B cell (primary cell): ENCODE data around the gene MAP2K5. TPM values are rescaled to one million over a fixed set of nuclear protein-coding genes. Genes with fewer than 3 reads are reported as not detected.

ENCODE experiments used
- ATAC-seq: fragments of 200-7000 bp; cut with Tn5 transposase; one replicate; pipeline ENCODE4 v1.10.0; 2021; ENCODE audit warnings: low read depth, mild to moderate bottlenecking, moderate number of reproducible peaks, moderate library complexity
- CTCF ChIA-PET: fragments of 350-600 bp; sonication (Branson Sonifier 250); formaldehyde crosslinking; loops from one replicate; lab custom pipeline; 2021; ENCODE audit warnings: antibody characterized with exemption, inconsistent platforms; lab: Charles Lee
- POLR2A ChIA-PET: fragments of 350-600 bp; sonication (Branson Sonifier 250); formaldehyde crosslinking; loops from one replicate; lab custom pipeline; 2021; ENCODE audit warnings: antibody characterized with exemption; lab: Charles Lee
- DNase-seq: peaks from one replicate; pipeline ENCODE4 v3.0.0; 2013
- H2AFZ ChIP-seq: 2 replicates; pipeline ENCODE4 v1.6.1; 2012; ENCODE audit warnings: mild to moderate bottlenecking, low read depth, low read length; ENCODE audit not compliant: insufficient read depth, poor library complexity, severe bottlenecking
- H3K27ac ChIP-seq, 2 donors: 1 replicate in 1 of 2; 2 replicates in 1 of 2; pipeline ENCODE4 v1.5.1; 2012 to 2013; ENCODE audit warnings: low read length in 2 of 2, mild to moderate bottlenecking in 2 of 2, moderate library complexity in 1 of 2
- H3K27me3 ChIP-seq, 4 experiments: fragments of 200-600 bp in 1 of 4; sonication (generic) in 1 of 4; replicated peaks in 1 of 4; 1 replicate in 2 of 4; 2 replicates in 2 of 4; pipeline versions ENCODE4 v1.6.1 to v1.7.0; 2013 to 2016; ENCODE audit warnings: low read length in 3 of 4, mild to moderate bottlenecking in 2 of 4, mixed read lengths in 1 of 4, moderate library complexity in 1 of 4; ENCODE audit not compliant: insufficient read depth in 4 of 4, control insufficient read depth in 3 of 4; ENCODE audit errors: control extremely low read depth in 1 of 4
- H3K36me3 ChIP-seq, 2 experiments: replicated peaks in 1 of 2; 1 replicate in 1 of 2; 2 replicates in 1 of 2; pipeline versions ENCODE4 v1.6.1 to v1.7.1; 2013; ENCODE audit warnings: low read length in 1 of 2; ENCODE audit not compliant: insufficient read depth in 2 of 2, control insufficient read depth in 1 of 2; ENCODE audit errors: control extremely low read depth in 1 of 2, extremely low read depth in 1 of 2
- H3K4me1 ChIP-seq, 2 donors: fragments of 200-600 bp in 1 of 2; sonication (generic) in 1 of 2; 1 replicate in 1 of 2; 2 replicates in 1 of 2; pipeline versions ENCODE4 v1.5.1 to v1.6.1; 2013 to 2017; ENCODE audit warnings: low read length in 2 of 2; ENCODE audit not compliant: control insufficient read depth in 2 of 2, insufficient read depth in 2 of 2
- H3K4me2 ChIP-seq: replicated peaks from 2 replicates; pipeline ENCODE3; 2012; ENCODE audit warnings: mild to moderate bottlenecking, low read depth, low read length; ENCODE audit not compliant: poor library complexity, severe bottlenecking
- H3K4me3 ChIP-seq, 5 experiments: fragments of 200-600 bp in 1 of 5; sonication (generic) in 1 of 5; 1 replicate in 3 of 5; 2 replicates in 2 of 5; pipeline versions ENCODE4 v1.5.1 to v1.7.0; 2011 to 2016; ENCODE audit warnings: low read length in 4 of 5, mild to moderate bottlenecking in 4 of 5, low read depth in 2 of 5, control low read depth in 1 of 5, moderate library complexity in 1 of 5; ENCODE audit not compliant: insufficient read depth in 1 of 5; ENCODE audit errors: control extremely low read depth in 1 of 5, extremely low read depth in 1 of 5
- H3K79me2 ChIP-seq: fragments of 200-600 bp; sonication (generic); one replicate; pipeline ENCODE4 v1.6.0; 2016; ENCODE audit warnings: low read length; ENCODE audit not compliant: control insufficient read depth, insufficient read depth
- H3K9ac ChIP-seq: fragments of 200-600 bp; sonication (generic); 2 replicates; pipeline ENCODE4 v1.6.1; 2017; ENCODE audit warnings: mild to moderate bottlenecking, low read length, moderate library complexity
- H3K9me3 ChIP-seq, 3 donors: one replicate each; pipeline versions ENCODE4 v1.6.1 to v1.7.1; 2013; ENCODE audit warnings: low read length in 2 of 3; ENCODE audit not compliant: control insufficient read depth in 2 of 3, insufficient read depth in 1 of 3; ENCODE audit errors: control extremely low read depth in 1 of 3
- H4K20me1 ChIP-seq: 2 replicates; pipeline ENCODE4 v1.6.0; 2012; ENCODE audit warnings: mild to moderate bottlenecking, low read length; ENCODE audit not compliant: insufficient read depth, control insufficient read depth, poor library complexity, severe bottlenecking
- H3K27ac Mint-ChIP-seq: one replicate; pipeline ENCODE4 v1.8.0; 2021; ENCODE audit warnings: mixed read lengths
- H3K27me3 Mint-ChIP-seq: one replicate; pipeline ENCODE4 v1.8.0; 2021; ENCODE audit warnings: mixed read lengths
- H3K4me1 Mint-ChIP-seq: one replicate; pipeline ENCODE4 v1.8.0; 2021; ENCODE audit warnings: mixed read lengths
- H3K4me3 Mint-ChIP-seq: one replicate; pipeline ENCODE4 v1.8.0; 2021; ENCODE audit warnings: mixed read lengths
- H3K9me3 Mint-ChIP-seq: one replicate; pipeline ENCODE4 v1.8.0; 2022; ENCODE audit warnings: mixed read lengths; ENCODE audit not compliant: insufficient read depth
- EZH2 ChIP-seq: IDR thresholded peaks from 2 replicates; pipeline ENCODE4 v1.6.1; 2012; ENCODE audit warnings: borderline replicate concordance, low read depth, mild to moderate bottlenecking, moderate library complexity, low read length; ENCODE audit not compliant: insufficient read depth, poor library complexity, severe bottlenecking
- WGBS: methylation state at CpG from one replicate; pipeline ENCODE4 v1.1.5; 2013; ENCODE audit warnings: missing lambda C conversion rate; ENCODE audit not compliant: insufficient coverage; 5-methylcytosine and 5-hydroxymethylcytosine counted together
- intact Hi-C: fragments of 100-400 bp; cut with micrococcal nuclease; formaldehyde crosslinking; loops from one replicate; pipeline ENCODE4 v1.10.0; 2022
- polyA plus RNA-seq: library from polyadenylated mRNA; depleted of rRNA; stranded (reverse); fragments of >200 nt; gene quantifications from 2 replicates; pipeline ENCODE4 v1.2.3, GENCODE V29; 2012
- total RNA-seq, 2 donors: library from RNA; stranded (reverse); fragments of 120-200 nt in 1 of 2; gene quantifications; 1 replicate in 1 of 2; 2 replicates in 1 of 2; pipeline versions ENCODE4 v1.2.3 to v1.2.4, GENCODE V29; 2013 to 2022
- TF ChIP-seq, protein P1 (sequence below): fragments of 200-600 bp; IDR thresholded peaks from one replicate; pipeline ENCODE4 v1.8.0; 2022; ENCODE audit warnings: antibody characterized with exemption, mild to moderate bottlenecking

MAP2K5 gene
- total and polyA plus RNA-seq, 2 donors (not counting 1 experiment from before 2014, with no cell fraction given), result 11.1 to 40.0 TPM

DNA sequence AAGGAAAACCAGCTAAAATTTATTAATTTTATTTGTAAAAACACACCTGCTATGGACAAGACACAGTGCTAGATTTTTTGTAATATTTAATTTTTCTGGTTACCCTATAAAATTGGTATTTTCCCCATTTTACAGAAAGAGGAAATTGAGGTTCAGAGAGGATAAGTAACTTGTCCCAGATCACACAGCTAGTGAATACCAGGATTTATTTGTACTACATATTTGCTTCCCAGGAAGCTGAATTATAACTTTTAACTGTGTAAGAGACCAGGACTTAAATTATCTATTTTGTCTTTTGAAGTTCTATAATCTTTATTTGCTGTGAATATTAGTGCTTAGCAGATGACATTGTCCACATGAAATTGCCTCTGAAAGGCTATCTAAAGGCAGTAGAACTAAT lies 49.7 kb downstream of the MAP2K5 start:
- no peak overlapping the region for H3K9ac ChIP-seq
- ChIA-PET POLR2A (no interaction called here), CTCF (no interaction called here)
- H2AFZ ChIP-seq, result no peak overlapping the region
- Mint-ChIP-seq H3K9me3 (no peaks in the 10 kb centered on the region), H3K4me3 (no peak overlapping the region), H3K27me3 (no peaks in the 10 kb centered on the region), H3K4me1 (no peaks in the 10 kb centered on the region), H3K27ac (no peak overlapping the region)
- ATAC-seq (no peak), DNase-seq (no peak)
- H3K4me3 ChIP-seq, result no peak overlapping the region
- H4K20me1 ChIP-seq, result no peaks in the 10 kb centered on the region
- no peak for TF ChIP-seq EZH2
- TF ChIP-seq, protein P1, sequence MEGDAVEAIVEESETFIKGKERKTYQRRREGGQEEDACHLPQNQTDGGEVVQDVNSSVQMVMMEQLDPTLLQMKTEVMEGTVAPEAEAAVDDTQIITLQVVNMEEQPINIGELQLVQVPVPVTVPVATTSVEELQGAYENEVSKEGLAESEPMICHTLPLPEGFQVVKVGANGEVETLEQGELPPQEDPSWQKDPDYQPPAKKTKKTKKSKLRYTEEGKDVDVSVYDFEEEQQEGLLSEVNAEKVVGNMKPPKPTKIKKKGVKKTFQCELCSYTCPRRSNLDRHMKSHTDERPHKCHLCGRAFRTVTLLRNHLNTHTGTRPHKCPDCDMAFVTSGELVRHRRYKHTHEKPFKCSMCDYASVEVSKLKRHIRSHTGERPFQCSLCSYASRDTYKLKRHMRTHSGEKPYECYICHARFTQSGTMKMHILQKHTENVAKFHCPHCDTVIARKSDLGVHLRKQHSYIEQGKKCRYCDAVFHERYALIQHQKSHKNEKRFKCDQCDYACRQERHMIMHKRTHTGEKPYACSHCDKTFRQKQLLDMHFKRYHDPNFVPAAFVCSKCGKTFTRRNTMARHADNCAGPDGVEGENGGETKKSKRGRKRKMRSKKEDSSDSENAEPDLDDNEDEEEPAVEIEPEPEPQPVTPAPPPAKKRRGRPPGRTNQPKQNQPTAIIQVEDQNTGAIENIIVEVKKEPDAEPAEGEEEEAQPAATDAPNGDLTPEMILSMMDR, result no peak
- peaks cover 11 to 29% of the 10 kb centered on the region in 2 experiments for H3K36me3 ChIP-seq
- no peaks in the 10 kb centered on the region for H3K4me1 ChIP-seq
- H3K4me2 ChIP-seq, result no peak overlapping the region
- H3K27me3 ChIP-seq, result no peaks in the 10 kb centered on the region
- intact Hi-C loops, result no loop called here
- no peak overlapping the region for H3K27ac ChIP-seq
- no peaks in the 10 kb centered on the region for H3K79me2 ChIP-seq
- no peaks in the 10 kb centered on the region for H3K9me3 ChIP-seq

DNA sequence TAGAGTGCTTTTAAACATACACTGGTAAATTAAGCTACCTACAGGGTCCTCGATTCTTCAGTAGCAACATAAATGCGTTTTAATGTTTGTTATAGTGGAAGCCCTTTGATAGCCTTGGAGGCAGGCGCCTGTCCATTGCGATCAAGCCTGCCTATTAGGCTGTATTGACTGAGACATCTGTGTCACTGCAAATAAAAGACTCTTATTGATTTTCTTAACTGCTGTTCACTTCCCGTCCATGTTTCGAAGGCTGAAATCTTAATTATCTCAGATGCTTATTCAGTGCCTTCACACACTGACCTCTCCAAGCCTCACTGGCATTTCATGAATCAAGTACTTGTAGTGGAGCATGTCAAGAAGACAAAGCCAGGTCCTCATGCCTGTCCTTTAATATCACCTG lies 51.1 kb downstream of the MAP2K5 start:
- no peak overlapping the region for H3K27ac ChIP-seq
- Mint-ChIP-seq H3K4me1 (no peaks in the 10 kb centered on the region), H3K27me3 (no peaks in the 10 kb centered on the region), H3K4me3 (no peak overlapping the region), H3K27ac (no peak overlapping the region), H3K9me3 (no peaks in the 10 kb centered on the region)
- whole genome bisulfite sequencing, result 100% methylated on average over 2 of the region's 6 CpGs
- DNase-seq (no peak), ATAC-seq (no peak)
- peaks cover 6 to 20% of the 10 kb centered on the region in 2 experiments for H3K36me3 ChIP-seq
- no peaks in the 10 kb centered on the region for H4K20me1 ChIP-seq
- no peaks in the 10 kb centered on the region for H3K27me3 ChIP-seq
- no peaks in the 10 kb centered on the region for H3K9me3 ChIP-seq
- TF ChIP-seq EZH2, result no peak
- TF ChIP-seq, protein P1, result no peak
- H3K4me1 ChIP-seq, result no peaks in the 10 kb centered on the region
- ChIA-PET POLR2A (no interaction called here), CTCF (no interaction called here)
- H2AFZ ChIP-seq, result no peak overlapping the region
- no peaks in the 10 kb centered on the region for H3K79me2 ChIP-seq
- H3K4me3 ChIP-seq, result no peak overlapping the region
- intact Hi-C loops, result no loop called here
- H3K4me2 ChIP-seq, result no peak overlapping the region
- no peak overlapping the region for H3K9ac ChIP-seq
